Liver (tissue), 9 donors: Measurements from ENCODE around the gene PRRT3. TPM values are rescaled to one million over a fixed set of nuclear protein-coding genes. Genes with fewer than 3 reads are reported as not detected.

Source experiments
- DNase-seq: peaks from one replicate; pipeline ENCODE4 v3.0.0-alpha.2; 2017; ENCODE audit warnings: low spot score
- H3K27ac ChIP-seq, 2 donors: one replicate each; pipeline ENCODE4 v1.7.0; 2013; ENCODE audit warnings: inconsistent platforms in 2 of 2, low read length in 2 of 2, control low read depth in 1 of 2, low read depth in 1 of 2, mild to moderate bottlenecking in 1 of 2
- H3K27me3 ChIP-seq, 4 donors: one replicate each; pipeline versions ENCODE4 v1.6.1 to v1.7.0; 2013; ENCODE audit warnings: low read length in 3 of 4, inconsistent platforms in 1 of 4, mild to moderate bottlenecking in 1 of 4, moderate library complexity in 1 of 4; ENCODE audit not compliant: control insufficient read depth in 4 of 4, insufficient read depth in 4 of 4
- H3K36me3 ChIP-seq, 4 donors: one replicate each; pipeline versions ENCODE4 v1.6.1 to v1.7.0; 2013; ENCODE audit warnings: low read length in 3 of 4, mild to moderate bottlenecking in 3 of 4, low read depth in 1 of 4, moderate library complexity in 1 of 4; ENCODE audit not compliant: control insufficient read depth in 4 of 4, insufficient read depth in 3 of 4
- H3K4me1 ChIP-seq, 4 donors: one replicate each; pipeline versions ENCODE4 v1.6.1 to v1.7.0; 2013; ENCODE audit warnings: low read length in 3 of 4, mild to moderate bottlenecking in 3 of 4, moderate library complexity in 1 of 4; ENCODE audit not compliant: control insufficient read depth in 4 of 4, insufficient read depth in 4 of 4
- H3K4me3 ChIP-seq, 3 donors: one replicate each; pipeline versions ENCODE4 v1.6.1 to v1.7.0; 2013; ENCODE audit warnings: low read length in 3 of 3, control low read depth in 1 of 3, low read depth in 1 of 3, mild to moderate bottlenecking in 1 of 3
- H3K9ac ChIP-seq, 2 donors: one replicate each; pipeline ENCODE4 v1.7.0; 2013; ENCODE audit warnings: low read length in 2 of 2, mild to moderate bottlenecking in 2 of 2, moderate library complexity in 2 of 2, control low read depth in 1 of 2, low read depth in 1 of 2
- H3K9me3 ChIP-seq, 4 donors: one replicate each; pipeline versions ENCODE4 v1.6.1 to v1.7.0; 2013; ENCODE audit warnings: low read length in 3 of 4; ENCODE audit not compliant: control insufficient read depth in 4 of 4
- ATF3 ChIP-seq: IDR thresholded peaks from 2 replicates; pipeline ENCODE4 v1.6.1; 2016; ENCODE audit warnings: antibody characterized with exemption
- EGR1 ChIP-seq, 2 donors: IDR thresholded peaks; 2 replicates each; pipeline ENCODE4 v1.6.1; 2016 to 2018; ENCODE audit warnings: antibody characterized with exemption in 2 of 2, low read depth in 2 of 2
- FOXA1 ChIP-seq: IDR thresholded peaks from 2 replicates; pipeline ENCODE4 v1.6.1; 2016; ENCODE audit warnings: antibody characterized with exemption
- FOXA2 ChIP-seq: IDR thresholded peaks from 2 replicates; pipeline ENCODE4 v1.6.1; 2016; ENCODE audit warnings: antibody characterized with exemption
- GABPA ChIP-seq, 2 donors: IDR thresholded peaks in 1 of 2; conservative IDR thresholded peaks in 1 of 2; 2 replicates each; pipeline ENCODE4 v1.6.1; 2016; ENCODE audit warnings: antibody characterized with exemption in 2 of 2, mild to moderate bottlenecking in 1 of 2, moderate library complexity in 1 of 2
- HNF4A ChIP-seq, 2 donors: conservative IDR thresholded peaks; 2 replicates each; pipeline ENCODE4 v1.6.1; 2016; ENCODE audit warnings: antibody characterized with exemption in 2 of 2, mild to moderate bottlenecking in 2 of 2
- HNF4G ChIP-seq: IDR thresholded peaks from 2 replicates; pipeline ENCODE4 v1.6.1; 2016; ENCODE audit warnings: antibody characterized with exemption
- JUND ChIP-seq, 2 donors: IDR thresholded peaks; 2 replicates each; pipeline ENCODE4 v1.6.1; 2016; ENCODE audit warnings: antibody characterized with exemption in 2 of 2
- MAX ChIP-seq: IDR thresholded peaks from 2 replicates; pipeline ENCODE4 v1.6.1; 2016; ENCODE audit warnings: antibody characterized with exemption
- NR2F2 ChIP-seq: IDR thresholded peaks from 2 replicates; pipeline ENCODE4 v1.6.1; 2016; ENCODE audit warnings: antibody characterized with exemption
- RAD21 ChIP-seq, 2 donors: IDR thresholded peaks; 2 replicates each; pipeline ENCODE4 v1.6.1; 2016; ENCODE audit warnings: antibody characterized with exemption in 2 of 2, mild to moderate bottlenecking in 2 of 2
- RXRA ChIP-seq, 2 donors: IDR thresholded peaks; 2 replicates each; pipeline ENCODE4 v1.6.1; 2017 to 2018; ENCODE audit warnings: antibody characterized with exemption in 2 of 2, mild to moderate bottlenecking in 1 of 2
- SP1 ChIP-seq: IDR thresholded peaks from 2 replicates; pipeline ENCODE4 v1.6.1; 2018; ENCODE audit warnings: antibody characterized with exemption, mild to moderate bottlenecking
- TAF1 ChIP-seq: conservative IDR thresholded peaks from 2 replicates; pipeline ENCODE4 v1.6.1; 2016; ENCODE audit warnings: antibody characterized with exemption, mild to moderate bottlenecking
- YY1 ChIP-seq: IDR thresholded peaks from 2 replicates; pipeline ENCODE4 v1.6.1; 2016; ENCODE audit warnings: antibody characterized with exemption, mild to moderate bottlenecking
- ZBTB33 ChIP-seq: IDR thresholded peaks from 2 replicates; pipeline ENCODE4 v1.6.1; 2016; ENCODE audit warnings: antibody characterized with exemption
- WGBS: extraction: QIAGEN DNeasy Blood & Tissue Kit; methylation state at CpG from one replicate; pipeline ENCODE4 v1.1.7; 2013; 5-methylcytosine and 5-hydroxymethylcytosine counted together
- polyA plus RNA-seq, 2 donors: library from polyadenylated mRNA; stranded (reverse) in 1 of 2; unstranded in 1 of 2; fragments of 200-250 nt in 1 of 2; fragments of >200 nt in 1 of 2; fragmentation: Nextera tagmentation in 1 of 2; extraction: Ambion mirVana in 1 of 2; gene quantifications; one replicate each; pipeline versions ENCODE4 v1.2.1 to v1.2.3, GENCODE V29; 2013 to 2015
- total RNA-seq, 2 donors: library from RNA; depleted of rRNA; stranded (reverse); fragments of >200 nt; gene quantifications; one replicate each; pipeline ENCODE4 v1.2.3, GENCODE V29; 2014
- donor health status: healthy.
- donor health status: healthy.
- donor health status: healthy.
- donor health status: healthy.
- donor health status: healthy.

Gene PRRT3
- total and polyA plus RNA-seq, 4 donors = 0.14 to 0.79 (median 0.24) TPM

GRCh38 chr3:9934993-9935392 lies 17.2 kb downstream of the PRRT3 start:
- no peak for TF ChIP-seq MAX
- no peak for TF ChIP-seq TAF1
- Histone ChIP-seq H3K27ac (no peak overlapping the region), H3K4me1 (peaks cover 4 to 29% (median 22%) of the 10 kb centered on the region in 4 donors), H3K4me3 (no peak overlapping the region), H3K9ac (peak overlapping the region in 1 of 2 donors; percentile 76), H3K36me3 (peaks cover 4 to 26% (median 13%) of the 10 kb centered on the region in 4 donors), H3K27me3 (no peaks in the 10 kb centered on the region), H3K9me3 (no peaks in the 10 kb centered on the region)
- no peak for DNase-seq
- WGBS = 63% methylated on average over 4 of the region's 4 CpGs

GRCh38 chr3:9934235-9934621 lies 18.0 kb downstream of the PRRT3 start:
- H3K27me3 ChIP-seq = no peaks in the 10 kb centered on the region
- H3K4me1 ChIP-seq = peaks cover 4 to 29% (median 22%) of the 10 kb centered on the region in 4 donors
- H3K9ac ChIP-seq = peak overlapping the region; percentile 76 to 82
- no peaks in the 10 kb centered on the region for H3K9me3 ChIP-seq
- 16% methylated on average over 11 of the region's 11 CpGs for WGBS
- peaks cover 8 to 33% (median 13%) of the 10 kb centered on the region in 4 donors for H3K36me3 ChIP-seq
- no peak for TF ChIP-seq RAD21 (IDR thresholded peaks at IDR 0.05)
- no peak for TF ChIP-seq NR2F2
- TF ChIP-seq HNF4G = no peak
- no peak for TF ChIP-seq RXRA (IDR thresholded peaks at IDR 0.05)
- no peak for TF ChIP-seq TAF1
- no peak for TF ChIP-seq EGR1 (IDR thresholded peaks at IDR 0.05; ENCODE audit: low read depth in 2 of 2)
- TF ChIP-seq FOXA2 = no peak
- TF ChIP-seq MAX = no peak
- TF ChIP-seq FOXA1 = no peak
- TF ChIP-seq YY1 = no peak
- TF ChIP-seq ZBTB33 = no peak
- no peak for TF ChIP-seq SP1
- no peak for TF ChIP-seq HNF4A (conservative IDR thresholded peaks at IDR 0.05)
- no peak for DNase-seq
- peak overlapping the region; percentile 87 to 93 for H3K27ac ChIP-seq
- peak overlapping the region; percentile 68 to 91 (median 81) for H3K4me3 ChIP-seq

- no peaks in the 10 kb centered on the region for H3K27me3 ChIP-seq
- DNase-seq = peak; percentile 99
- TF ChIP-seq RXRA (IDR thresholded peaks at IDR 0.05) (no peak), HNF4A (conservative IDR thresholded peaks at IDR 0.05) (no peak), ZBTB33 (no peak), SP1 (peak; percentile 72), ATF3 (peak; percentile 36), GABPA (IDR thresholded peaks at IDR 0.05 in 1 of 2, conservative IDR thresholded peaks at IDR 0.05 in 1 of 2) (peak; percentile 11 to 69), MAX (peak; percentile 95), FOXA2 (no peak), TAF1 (peak; percentile 18), JUND (IDR thresholded peaks at IDR 0.05) (peak; percentile 55 to 56), YY1 (peak; percentile 72), FOXA1 (no peak), NR2F2 (no peak)
- no peaks in the 10 kb centered on the region for H3K9me3 ChIP-seq
- peak within 1 kb of the TSS; percentile 76 to 82 for H3K9ac ChIP-seq
- peaks cover 8 to 33% (median 13%) of the 10 kb centered on the region in 4 donors for H3K36me3 ChIP-seq
- H3K4me3 ChIP-seq = peak within 1 kb of the TSS; percentile 68 to 91 (median 81)
- WGBS = under 1% methylated on average over 50 of the region's 50 CpGs
- peak within 1 kb of the TSS; percentile 87 to 93 for H3K27ac ChIP-seq
- peaks cover 4 to 29% (median 22%) of the 10 kb centered on the region in 4 donors for H3K4me1 ChIP-seq
Observed at GRCh38 chr3:9933561-9934234, 18.5 kb downstream of the PRRT3 start, which contains the start of gene CRELD1. Gene CRELD1, plus strand, starts transcription at chr3:9933834. Its CDS starts 605 bp downstream, at chr3:9934439.
